Measurements from ENCODE around the gene AZIN2. TPM values are rescaled to one million over a fixed set of nuclear protein-coding genes. Genes with fewer than 3 reads are reported as not detected.

Gene AZIN2
- total RNA-seq, 6 experiments from 2014 or later, result 0.62 to 1.2 (median 0.85) TPM

DNA sequence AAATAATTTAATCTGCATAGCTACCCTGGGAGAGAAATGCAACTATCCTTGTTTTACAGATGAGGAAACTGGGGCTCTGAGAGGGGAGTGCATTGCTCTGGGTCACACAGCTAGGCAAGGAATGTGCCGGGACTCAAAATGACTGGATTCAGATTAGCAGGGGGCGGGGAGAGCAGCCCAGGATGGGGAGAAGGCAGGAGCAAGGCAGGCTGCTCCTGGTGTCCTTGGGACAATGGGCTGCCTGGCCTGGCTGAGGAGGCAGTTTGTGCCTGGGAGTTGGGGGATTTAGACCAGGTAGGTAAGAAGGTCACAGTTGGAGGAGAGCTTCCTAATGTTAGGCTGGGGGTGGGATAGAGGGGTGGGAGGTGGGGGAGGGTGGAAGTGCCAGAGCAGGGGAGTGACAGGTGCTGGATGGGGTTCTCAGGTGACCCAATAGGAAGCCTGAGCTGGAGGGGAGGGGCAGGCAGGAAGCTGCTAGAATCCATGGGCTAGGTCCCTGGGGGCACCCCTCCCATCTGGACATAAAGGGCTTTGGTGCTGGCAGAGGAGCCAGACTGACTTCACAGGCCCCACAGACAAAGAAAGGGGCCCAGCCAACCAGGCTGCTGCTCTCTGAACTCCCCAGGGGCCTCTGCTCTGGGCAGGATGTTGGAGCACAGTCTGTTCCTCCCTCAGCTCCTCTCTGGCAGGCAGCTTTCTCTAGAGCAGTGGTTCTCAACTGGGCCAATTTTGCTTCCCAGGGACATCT, 71.9 kb downstream of the AZIN2 start:
- H3K27ac ChIP-seq, result no peak overlapping the region
- peak in 3 of 4 donors; percentile 31 to 49 (median 47) for ATAC-seq

DNA sequence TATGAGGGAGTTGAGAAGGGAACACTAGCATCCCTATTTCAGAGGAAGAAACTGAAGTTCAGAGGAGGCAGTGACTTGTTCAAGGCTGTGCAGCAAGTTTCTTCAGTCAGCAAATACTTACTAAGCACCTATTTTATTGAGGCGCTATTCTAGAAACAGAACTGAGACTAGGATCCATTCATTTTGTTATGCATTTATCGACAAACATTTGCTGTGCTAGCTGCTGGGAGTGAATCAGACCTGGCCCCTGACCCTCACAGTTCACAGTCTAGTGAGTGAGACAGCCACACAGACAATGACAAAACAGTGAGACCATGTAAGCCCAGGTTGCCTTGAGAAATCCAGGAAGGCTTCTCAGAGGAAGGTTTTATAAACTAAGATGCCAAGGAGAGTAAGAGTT, 72.7 kb downstream of the AZIN2 start:
- ATAC-seq, result no peak
- Histone ChIP-seq H3K36me3 (no peaks in the 10 kb centered on the region), H3K27me3 (no peaks in the 10 kb centered on the region), H3K4me3 (no peak overlapping the region), H3K4me1 (no peaks in the 10 kb centered on the region), H3K9me3 (no peaks in the 10 kb centered on the region), H3K27ac (no peak overlapping the region)
- TF ChIP-seq POLR2A (IDR thresholded peaks at IDR 0.05), result no peak
- TF ChIP-seq, protein P1, sequence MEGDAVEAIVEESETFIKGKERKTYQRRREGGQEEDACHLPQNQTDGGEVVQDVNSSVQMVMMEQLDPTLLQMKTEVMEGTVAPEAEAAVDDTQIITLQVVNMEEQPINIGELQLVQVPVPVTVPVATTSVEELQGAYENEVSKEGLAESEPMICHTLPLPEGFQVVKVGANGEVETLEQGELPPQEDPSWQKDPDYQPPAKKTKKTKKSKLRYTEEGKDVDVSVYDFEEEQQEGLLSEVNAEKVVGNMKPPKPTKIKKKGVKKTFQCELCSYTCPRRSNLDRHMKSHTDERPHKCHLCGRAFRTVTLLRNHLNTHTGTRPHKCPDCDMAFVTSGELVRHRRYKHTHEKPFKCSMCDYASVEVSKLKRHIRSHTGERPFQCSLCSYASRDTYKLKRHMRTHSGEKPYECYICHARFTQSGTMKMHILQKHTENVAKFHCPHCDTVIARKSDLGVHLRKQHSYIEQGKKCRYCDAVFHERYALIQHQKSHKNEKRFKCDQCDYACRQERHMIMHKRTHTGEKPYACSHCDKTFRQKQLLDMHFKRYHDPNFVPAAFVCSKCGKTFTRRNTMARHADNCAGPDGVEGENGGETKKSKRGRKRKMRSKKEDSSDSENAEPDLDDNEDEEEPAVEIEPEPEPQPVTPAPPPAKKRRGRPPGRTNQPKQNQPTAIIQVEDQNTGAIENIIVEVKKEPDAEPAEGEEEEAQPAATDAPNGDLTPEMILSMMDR (IDR thresholded peaks at IDR 0.05), result no peak
- no peak for DNase-seq
- intact Hi-C loops (cut with DNase I), result no loop called here
- 89% methylated on average over 2 of the region's 2 CpGs for WGBS (ENCODE audit: insufficient coverage, low coverage, low lambda C conversion rate, missing lambda C conversion rate)

More for the DNA sequence above, 71.9 kb downstream of the AZIN2 start:
- Histone ChIP-seq H3K27me3 (no peaks in the 10 kb centered on the region), H3K36me3 (no peaks in the 10 kb centered on the region), H3K9me3 (no peaks in the 10 kb centered on the region), H3K4me1 (no peaks in the 10 kb centered on the region), H3K4me3 (no peak overlapping the region)
- TF ChIP-seq POLR2A (IDR thresholded peaks at IDR 0.05), result no peak
- TF ChIP-seq, protein P1 (IDR thresholded peaks at IDR 0.05), result no peak
- WGBS (ENCODE audit: insufficient coverage, low coverage, low lambda C conversion rate, missing lambda C conversion rate), result 80% methylated on average over 2 of the region's 2 CpGs
- DNase-seq, result no peak
- intact Hi-C loops (cut with DNase I), result no loop called here

DNA sequence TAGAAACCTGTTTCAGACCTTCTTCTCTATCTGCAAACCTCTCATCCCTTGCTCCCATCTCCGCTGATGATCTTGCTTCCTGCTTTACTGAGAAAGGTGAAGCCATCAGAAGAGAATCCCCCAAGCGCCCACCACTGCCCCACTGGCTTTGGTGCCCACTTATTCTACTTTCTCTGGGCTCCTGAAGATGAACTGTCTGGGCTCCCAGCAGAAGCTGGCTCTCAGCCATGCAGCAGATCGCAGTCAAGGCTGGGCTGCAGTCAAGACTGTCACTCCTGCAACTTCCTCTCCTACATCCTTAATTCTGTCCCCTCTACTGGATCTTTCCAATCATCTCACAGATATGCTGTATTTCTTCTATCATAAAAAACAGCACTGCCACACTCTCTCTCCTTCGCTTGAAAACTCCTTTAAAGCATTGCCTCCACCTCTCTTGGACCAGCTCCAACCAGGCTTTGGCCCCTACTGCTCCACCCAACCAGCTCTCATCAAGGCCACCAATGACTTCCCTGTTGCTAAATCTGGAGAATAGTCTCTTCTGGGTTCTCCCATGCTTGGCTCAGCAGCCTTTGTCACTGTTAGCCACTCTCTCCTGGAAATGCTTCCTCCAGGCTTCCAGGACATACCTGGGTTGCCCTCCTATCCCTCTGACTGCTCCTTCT, 75.1 kb downstream of the AZIN2 start:
- Histone ChIP-seq H3K4me3 (no peak overlapping the region), H3K27me3 (no peaks in the 10 kb centered on the region), H3K9me3 (no peaks in the 10 kb centered on the region), H3K4me1 (no peaks in the 10 kb centered on the region), H3K36me3 (no peaks in the 10 kb centered on the region), H3K27ac (no peak overlapping the region)
- no peak for ATAC-seq
- TF ChIP-seq, protein P1 (IDR thresholded peaks at IDR 0.05), result no peak
- TF ChIP-seq POLR2A (IDR thresholded peaks at IDR 0.05), result no peak
- WGBS (ENCODE audit: insufficient coverage, low coverage, low lambda C conversion rate, missing lambda C conversion rate), result 70% methylated on average over 4 of the region's 4 CpGs
- no peak for DNase-seq
- intact Hi-C loops (cut with DNase I), result no loop called here

DNA sequence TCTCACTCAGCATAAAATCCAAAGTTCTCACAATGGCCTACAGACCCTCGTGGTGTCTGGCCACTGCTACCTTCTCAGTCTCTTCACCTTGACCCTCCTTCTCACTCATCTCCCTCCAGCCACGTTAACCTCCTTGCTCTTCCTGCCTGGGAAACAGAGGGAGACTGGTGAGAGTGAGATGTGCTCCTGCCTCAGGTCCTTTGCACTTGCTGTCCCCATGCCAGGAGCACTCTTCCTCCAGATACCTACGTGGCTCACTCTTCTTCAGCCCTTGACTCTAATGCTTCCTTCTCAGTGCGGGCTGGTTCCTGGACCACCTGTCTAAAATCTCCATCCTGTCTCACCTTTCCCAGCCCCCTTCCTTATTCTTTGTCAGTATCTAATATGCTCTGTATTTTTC, 76.2 kb downstream of the AZIN2 start:
- H3K27me3 ChIP-seq, result no peaks in the 10 kb centered on the region
- no peaks in the 10 kb centered on the region for H3K9me3 ChIP-seq
- H3K4me3 ChIP-seq, result no peak overlapping the region
- 84% methylated on average over 4 of the region's 4 CpGs for WGBS (ENCODE audit: insufficient coverage, low coverage, low lambda C conversion rate, missing lambda C conversion rate)
- H3K4me1 ChIP-seq, result no peaks in the 10 kb centered on the region
- intact Hi-C loops (cut with DNase I), result no loop called here
- no peak for TF ChIP-seq POLR2A (IDR thresholded peaks at IDR 0.05)
- TF ChIP-seq, protein P1 (IDR thresholded peaks at IDR 0.05), result no peak
- ATAC-seq, result no peak
- no peak for DNase-seq
- no peak overlapping the region for H3K27ac ChIP-seq
- H3K36me3 ChIP-seq, result no peaks in the 10 kb centered on the region

Data from right lobe of liver (tissue), 6 donors.